ENCODE results near the gene CDC20B.

CDC20B gene

GRCh38 chr5:55205001-55205400, 32.0 kb upstream of the CDC20B start:
- TF ChIP-seq ZFX (IDR thresholded peaks at IDR 0.05; ENCODE audit: borderline replicate concordance) = no peak
- TF ChIP-seq CTCF (IDR thresholded peaks at IDR 0.05) = no peak
- H3K27ac ChIP-seq = no peak overlapping the region

GRCh38 chr5:55191165-55191564, 18.2 kb upstream of the CDC20B start:
- TF ChIP-seq CTCF (IDR thresholded peaks at IDR 0.05) (no peak), ZFX (IDR thresholded peaks at IDR 0.05; ENCODE audit: borderline replicate concordance) (no peak)

GRCh38 chr5:55188656-55189540, 15.9 kb upstream of the CDC20B start:
- no peak overlapping the region for H3K27ac ChIP-seq
- TF ChIP-seq ZFX (IDR thresholded peaks at IDR 0.05; ENCODE audit: borderline replicate concordance) (no peak), CTCF (IDR thresholded peaks at IDR 0.05) (no peak)

More at GRCh38 chr5:55191165-55191564, 18.2 kb upstream of the CDC20B start:
- H3K27ac ChIP-seq = no peak overlapping the region

GRCh38 chr5:55187370-55187769, 14.4 kb upstream of the CDC20B start:
- TF ChIP-seq ZFX (IDR thresholded peaks at IDR 0.05; ENCODE audit: borderline replicate concordance) (no peak), CTCF (IDR thresholded peaks at IDR 0.05) (peak; percentile 72)
- no peak overlapping the region for H3K27ac ChIP-seq

- no peak overlapping the region for H3K27ac ChIP-seq
- no peak for TF ChIP-seq ZFX (IDR thresholded peaks at IDR 0.05; ENCODE audit: borderline replicate concordance)
- TF ChIP-seq CTCF (IDR thresholded peaks at IDR 0.05) = no peak
Observed at GRCh38 chr5:55180016-55180415, 7.0 kb upstream of the CDC20B start.

- no peak for TF ChIP-seq CTCF (IDR thresholded peaks at IDR 0.05)
- no peak for TF ChIP-seq ZFX (IDR thresholded peaks at IDR 0.05; ENCODE audit: borderline replicate concordance)
- H3K27ac ChIP-seq = no peak overlapping the region
Observed at GRCh38 chr5:55177078-55177477, 4.1 kb upstream of the CDC20B start.

GRCh38 chr5:55176176-55176818, 3.3 kb upstream of the CDC20B start:
- TF ChIP-seq ZFX (IDR thresholded peaks at IDR 0.05; ENCODE audit: borderline replicate concordance) (no peak), CTCF (IDR thresholded peaks at IDR 0.05) (peak; percentile 40)
- no peak overlapping the region for H3K27ac ChIP-seq
